Mesothelial cell of epicardium (in vitro differentiated cells): ENCODE results near the gene COL11A1. TPM values are rescaled to one million over a fixed set of nuclear protein-coding genes. Genes with fewer than 3 reads are reported as not detected.
"Not testable (repeated sequence)": the region's sequence is repeated elsewhere in the genome, so short reads cannot be mapped to it uniquely, and the experiment has no call there.

ENCODE experiments used
- DNase-seq, 2 experiments: peaks; one replicate each; pipeline ENCODE4 v3.0.0; 2021; ENCODE audit warnings: low spot score in 2 of 2; ENCODE audit not compliant: unreplicated experiment in 2 of 2
- H3K27ac Mint-ChIP-seq: 2 replicates; pipeline ENCODE4 v1.8.0; 2021; ENCODE audit warnings: mixed read lengths
- H3K27me3 Mint-ChIP-seq: 2 replicates; pipeline ENCODE4 v1.8.0; 2021; ENCODE audit warnings: low read depth, mixed read lengths
- H3K36me3 Mint-ChIP-seq: 2 replicates; pipeline ENCODE4 v1.8.0; 2021; ENCODE audit warnings: mixed read lengths
- H3K4me1 Mint-ChIP-seq: 2 replicates; pipeline ENCODE4 v1.8.0; 2021; ENCODE audit warnings: mixed read lengths
- H3K4me3 Mint-ChIP-seq: 2 replicates; pipeline ENCODE4 v1.8.0; 2021; ENCODE audit warnings: mild to moderate bottlenecking, moderate library complexity, mixed read lengths
- H3K9me3 Mint-ChIP-seq: 2 replicates; pipeline ENCODE4 v1.8.0; 2021; ENCODE audit warnings: mixed read lengths
- total RNA-seq: library from RNA; stranded (reverse); gene quantifications from 3 replicates; pipeline ENCODE4 v1.2.1, GENCODE V29; 2021
- TF ChIP-seq, protein P1 (sequence below): fragments of 200-600 bp; sonication (generic); IDR thresholded peaks from one replicate; pipeline ENCODE4 v1.5.0; 2021; ENCODE audit warnings: antibody characterized with exemption; ENCODE audit not compliant: unreplicated experiment

The COL11A1 gene
- total RNA-seq, 1 donor from 2014 or later: 133 TPM

DNA sequence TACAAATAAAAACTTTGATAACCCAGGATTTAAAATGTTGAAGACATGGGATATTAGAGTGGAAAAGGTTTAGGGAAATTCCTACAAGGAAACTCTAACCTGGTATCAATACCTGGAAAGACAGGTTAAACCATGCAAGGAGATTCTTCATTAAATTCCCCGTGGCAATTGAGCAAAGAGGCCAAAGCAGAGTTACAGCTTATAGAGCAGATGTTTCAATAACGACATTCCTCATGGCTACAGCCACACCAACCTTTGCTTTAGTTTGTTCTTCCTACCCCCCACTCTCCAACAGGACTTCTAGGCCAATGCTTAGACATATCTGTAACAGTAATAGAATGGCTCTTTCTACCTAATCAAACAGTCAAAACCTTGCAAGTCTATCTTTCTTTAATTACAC lies 271.3 kb downstream of the COL11A1 start:
- H3K36me3 Mint-ChIP-seq: peaks cover 1% of the 10 kb centered on the region
- H3K4me3 Mint-ChIP-seq: no peak overlapping the region
- TF ChIP-seq, protein P1, sequence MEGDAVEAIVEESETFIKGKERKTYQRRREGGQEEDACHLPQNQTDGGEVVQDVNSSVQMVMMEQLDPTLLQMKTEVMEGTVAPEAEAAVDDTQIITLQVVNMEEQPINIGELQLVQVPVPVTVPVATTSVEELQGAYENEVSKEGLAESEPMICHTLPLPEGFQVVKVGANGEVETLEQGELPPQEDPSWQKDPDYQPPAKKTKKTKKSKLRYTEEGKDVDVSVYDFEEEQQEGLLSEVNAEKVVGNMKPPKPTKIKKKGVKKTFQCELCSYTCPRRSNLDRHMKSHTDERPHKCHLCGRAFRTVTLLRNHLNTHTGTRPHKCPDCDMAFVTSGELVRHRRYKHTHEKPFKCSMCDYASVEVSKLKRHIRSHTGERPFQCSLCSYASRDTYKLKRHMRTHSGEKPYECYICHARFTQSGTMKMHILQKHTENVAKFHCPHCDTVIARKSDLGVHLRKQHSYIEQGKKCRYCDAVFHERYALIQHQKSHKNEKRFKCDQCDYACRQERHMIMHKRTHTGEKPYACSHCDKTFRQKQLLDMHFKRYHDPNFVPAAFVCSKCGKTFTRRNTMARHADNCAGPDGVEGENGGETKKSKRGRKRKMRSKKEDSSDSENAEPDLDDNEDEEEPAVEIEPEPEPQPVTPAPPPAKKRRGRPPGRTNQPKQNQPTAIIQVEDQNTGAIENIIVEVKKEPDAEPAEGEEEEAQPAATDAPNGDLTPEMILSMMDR: no peak
- no peak overlapping the region for H3K27ac Mint-ChIP-seq
- peaks cover 31% of the 10 kb centered on the region for H3K9me3 Mint-ChIP-seq
- no peaks in the 10 kb centered on the region for H3K27me3 Mint-ChIP-seq
- no peak for DNase-seq
- peaks cover 16% of the 10 kb centered on the region for H3K4me1 Mint-ChIP-seq

DNA sequence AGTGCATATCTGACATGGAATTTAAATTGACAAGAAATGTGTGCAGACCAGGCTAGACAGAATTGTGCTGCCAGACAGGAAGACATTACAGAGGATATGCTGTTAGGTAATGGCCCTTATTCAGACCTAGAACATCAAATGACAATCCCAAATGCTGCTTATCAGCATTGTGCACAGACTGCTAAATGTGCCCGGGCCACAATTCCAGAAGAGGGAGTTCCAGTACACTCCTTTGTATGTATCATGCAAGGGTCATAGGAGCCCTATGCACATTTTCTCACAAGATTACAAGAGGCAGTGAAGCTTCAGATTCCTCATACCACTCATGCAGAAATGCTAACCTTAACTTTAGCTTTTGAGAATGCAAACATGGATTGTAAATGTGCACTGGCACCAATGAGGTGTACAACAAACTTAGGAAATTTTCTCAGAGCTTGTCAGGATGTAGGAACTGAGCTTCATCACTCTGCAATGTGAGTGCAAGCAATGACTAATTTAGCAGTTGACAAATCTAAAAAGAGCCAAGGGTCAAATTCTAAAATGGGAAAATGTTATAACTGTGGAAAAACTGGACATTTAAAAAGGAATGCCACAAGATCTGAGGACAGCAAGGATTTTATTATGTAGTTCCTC lies 273.5 kb downstream of the COL11A1 start:
- DNase-seq: no peak
- Mint-ChIP-seq H3K27ac (no peak overlapping the region), H3K4me3 (no peak overlapping the region)

DNA sequence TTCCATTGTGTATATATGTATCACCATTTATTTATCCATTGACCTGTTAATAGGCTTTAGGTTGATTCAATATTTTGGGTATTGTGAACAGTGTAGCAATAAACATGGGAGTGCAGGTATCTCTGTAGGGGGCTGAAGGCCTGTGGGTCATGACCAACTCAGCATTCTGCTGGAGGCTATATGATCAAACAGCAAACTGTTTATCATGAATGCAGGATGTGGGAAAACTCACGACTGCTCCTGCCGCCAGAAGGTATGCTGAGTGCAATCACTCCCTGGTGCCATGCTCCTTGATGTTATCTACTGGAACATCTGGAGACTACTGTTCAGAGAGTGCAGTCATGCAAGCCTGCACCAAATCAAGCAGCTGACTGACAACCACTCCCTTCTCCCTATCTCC lies 275.2 kb downstream of the COL11A1 start:
- TF ChIP-seq, protein P1: no peak
- Mint-ChIP-seq H3K36me3 (peaks cover 4% of the 10 kb centered on the region), H3K4me1 (peaks cover 14% of the 10 kb centered on the region), H3K9me3 (peaks cover 37% of the 10 kb centered on the region), H3K27ac (no peak overlapping the region), H3K27me3 (no peaks in the 10 kb centered on the region), H3K4me3 (no peak overlapping the region)
- no peak for DNase-seq

More for the DNA sequence above, 273.5 kb downstream of the COL11A1 start:
- H3K27me3 Mint-ChIP-seq: no peaks in the 10 kb centered on the region
- H3K4me1 Mint-ChIP-seq: peaks cover 16% of the 10 kb centered on the region
- H3K36me3 Mint-ChIP-seq: peaks cover 4% of the 10 kb centered on the region
- TF ChIP-seq, protein P1: no peak
- H3K9me3 Mint-ChIP-seq: peaks cover 33% of the 10 kb centered on the region

DNA sequence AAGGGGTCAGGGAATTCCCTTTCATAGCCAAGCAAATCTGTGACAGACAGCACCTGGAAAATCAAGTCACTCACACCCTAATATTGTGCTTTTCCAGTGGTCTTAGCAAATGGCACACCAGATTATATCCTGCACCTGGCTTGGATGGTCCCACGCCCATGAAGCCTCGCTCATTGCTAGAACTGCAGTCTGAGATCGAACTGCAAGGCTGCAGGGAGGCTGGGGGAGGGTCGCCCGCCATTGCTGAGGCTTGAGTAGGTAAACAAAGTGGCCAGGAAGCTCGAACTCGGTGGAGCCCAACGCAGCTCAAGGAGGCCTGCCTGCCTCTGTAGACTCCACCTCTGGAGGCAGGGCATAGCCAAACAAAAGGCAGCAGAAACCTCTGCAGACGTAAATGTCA lies 281.6 kb downstream of the COL11A1 start:
- not testable (repeated sequence) for H3K4me3 Mint-ChIP-seq, H3K27ac Mint-ChIP-seq, H3K36me3 Mint-ChIP-seq

More for the DNA sequence above, 281.6 kb downstream of the COL11A1 start:
- DNase-seq, H3K4me1 Mint-ChIP-seq, H3K27me3 Mint-ChIP-seq: not testable (repeated sequence)
- H3K9me3 Mint-ChIP-seq: peaks cover 12% of the 10 kb centered on the region
